SK-N-SH treated with all-trans-retinoic acid at 6 μM for 48 hours (cell line): ENCODE data around the gene FAM13B.
"Not testable (repeated sequence)": the region's sequence is repeated elsewhere in the genome, so short reads cannot be mapped to it uniquely, and the experiment has no call there.

Experiments used
- PATZ1 ChIP-seq: fragments of 250-450 bp; sonication (Bioruptor Pico); IDR thresholded peaks from 2 replicates; pipeline ENCODE4 v1.8.0; 2020; ENCODE audit warnings: mild to moderate bottlenecking, moderate library complexity, borderline replicate concordance
- RARB ChIP-seq: fragments of 250-450 bp; sonication (Bioruptor Pico); IDR thresholded peaks from 2 replicates; pipeline ENCODE4 v1.8.0; 2021; ENCODE audit warnings: mild to moderate bottlenecking, moderate library complexity
- ZFP30 ChIP-seq: fragments of 450-650 bp; formaldehyde crosslinking; IDR thresholded peaks from 2 replicates; pipeline ENCODE4 v1.5.0; 2022; ENCODE audit warnings: mild to moderate bottlenecking, moderate library complexity

GRCh38 chr5:137944280-137944679, 88.6 kb downstream of the FAM13B start:
- not testable (repeated sequence) for TF ChIP-seq RARB, PATZ1, ZFP30 (CRISPR knock-in tag)
